C4-2B (cell line): ENCODE results near the gene ARHGAP10.

Experiments
- ZFX ChIP-seq: fragments of 450-650 bp; IDR thresholded peaks from 2 replicates; pipeline ENCODE4 v1.6.1; 2017
- TF ChIP-seq, protein P1 (sequence below): fragments of 450-650 bp; conservative IDR thresholded peaks from 2 replicates; pipeline ENCODE4 v1.5.1; 2017; ENCODE audit warnings: mild to moderate bottlenecking

GRCh38 chr4:147837435-147837834, 105.5 kb downstream of the ARHGAP10 start:
- TF ChIP-seq, protein P1, sequence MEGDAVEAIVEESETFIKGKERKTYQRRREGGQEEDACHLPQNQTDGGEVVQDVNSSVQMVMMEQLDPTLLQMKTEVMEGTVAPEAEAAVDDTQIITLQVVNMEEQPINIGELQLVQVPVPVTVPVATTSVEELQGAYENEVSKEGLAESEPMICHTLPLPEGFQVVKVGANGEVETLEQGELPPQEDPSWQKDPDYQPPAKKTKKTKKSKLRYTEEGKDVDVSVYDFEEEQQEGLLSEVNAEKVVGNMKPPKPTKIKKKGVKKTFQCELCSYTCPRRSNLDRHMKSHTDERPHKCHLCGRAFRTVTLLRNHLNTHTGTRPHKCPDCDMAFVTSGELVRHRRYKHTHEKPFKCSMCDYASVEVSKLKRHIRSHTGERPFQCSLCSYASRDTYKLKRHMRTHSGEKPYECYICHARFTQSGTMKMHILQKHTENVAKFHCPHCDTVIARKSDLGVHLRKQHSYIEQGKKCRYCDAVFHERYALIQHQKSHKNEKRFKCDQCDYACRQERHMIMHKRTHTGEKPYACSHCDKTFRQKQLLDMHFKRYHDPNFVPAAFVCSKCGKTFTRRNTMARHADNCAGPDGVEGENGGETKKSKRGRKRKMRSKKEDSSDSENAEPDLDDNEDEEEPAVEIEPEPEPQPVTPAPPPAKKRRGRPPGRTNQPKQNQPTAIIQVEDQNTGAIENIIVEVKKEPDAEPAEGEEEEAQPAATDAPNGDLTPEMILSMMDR: no peak; the same call in 1 of the 2 replicates
- TF ChIP-seq ZFX: no peak
